Psoas muscle (tissue), 8 donors: Measurements from ENCODE around the gene GEMIN5. TPM values are rescaled to one million over a fixed set of nuclear protein-coding genes. Genes with fewer than 3 reads are reported as not detected.

Source experiments
- ATAC-seq, 4 donors: fragments of 200-7000 bp; cut with Tn5 transposase; one replicate each; pipeline ENCODE4 v1.9.1; 2020; ENCODE audit warnings: moderate library complexity in 3 of 4, mild to moderate bottlenecking in 2 of 4
- DNase-seq, 2 donors: peaks; one replicate each; pipeline ENCODE4 v3.0.0-alpha.2; 2020
- H3K27ac ChIP-seq: fragments of 200-600 bp; one replicate; pipeline ENCODE4 v1.8.0; 2022
- H3K27me3 ChIP-seq, 3 donors: fragments of 200-600 bp in 1 of 3; one replicate each; pipeline versions ENCODE4 v1.6.1 to v1.8.0; 2013 to 2022; ENCODE audit warnings: low read length in 2 of 3, mild to moderate bottlenecking in 2 of 3, moderate library complexity in 1 of 3; ENCODE audit not compliant: insufficient read depth in 3 of 3
- H3K36me3 ChIP-seq, 2 donors: fragments of 200-600 bp in 1 of 2; one replicate each; pipeline versions ENCODE4 v1.6.1 to v1.8.0; 2013 to 2022; ENCODE audit warnings: low read depth in 1 of 2, mild to moderate bottlenecking in 1 of 2, moderate library complexity in 1 of 2; ENCODE audit not compliant: insufficient read depth in 1 of 2
- H3K4me1 ChIP-seq: fragments of 200-600 bp; one replicate; pipeline ENCODE4 v1.8.0; 2022
- H3K4me3 ChIP-seq: fragments of 200-600 bp; one replicate; pipeline ENCODE4 v1.8.0; 2022; ENCODE audit warnings: mild to moderate bottlenecking
- H3K9me3 ChIP-seq: fragments of 200-600 bp; one replicate; pipeline ENCODE4 v1.8.0; 2022
- WGBS, 3 donors: extraction: QIAGEN DNeasy Blood & Tissue Kit; methylation state at CpG; one replicate each; pipeline versions ENCODE4 v1.1.6 to v1.1.7; 2013; 5-methylcytosine and 5-hydroxymethylcytosine counted together
- intact Hi-C, 2 donors: fragments of 100-400 bp; cut with DNase I; formaldehyde crosslinking; loops; one replicate each; pipeline versions ENCODE4 v1.11.0 to v1.14.2; 2022
- polyA plus RNA-seq, 3 donors: library from polyadenylated mRNA; stranded (reverse); fragments of 200-250 nt; gene quantifications; one replicate each; pipeline ENCODE4 v1.2.3, GENCODE V29; 2013
- total RNA-seq, 4 donors: library from RNA; stranded (reverse); fragmentation: NEBNext Ultra II Directional in 2 of 4; extraction: Animal tissue kit (Norgen Biotek cat#: 25700) in 2 of 4; gene quantifications; one replicate each; pipeline versions ENCODE4 v1.2.1 to v1.2.4, GENCODE V29; 2021 to 2023
- TF ChIP-seq, protein P1 (sequence below): fragments of 200-600 bp; IDR thresholded peaks from one replicate; pipeline ENCODE4 v1.8.0; 2022; ENCODE audit warnings: antibody characterized with exemption
- donor health status: healthy with polysubstance abuse.
- donor health status: DM: no; HTN: no; CAD: no; lungs with moderate emphysema.
- donor health status: Bipolar disorder and iron deficiency.
- donor health status: healthy.
- donor health status: DM: yes; HTN: yes; CAD: no.
- donor health status: DM: no; HTN: no; CAD: no.
- donor health status: DM: no; HTN: no; CAD: no.
- donor health status: DM: yes; HTN: yes; CAD: no.

Gene GEMIN5
- total and polyA plus RNA-seq, 7 donors = 6.6 to 23.1 (median 16.7) TPM

DNA sequence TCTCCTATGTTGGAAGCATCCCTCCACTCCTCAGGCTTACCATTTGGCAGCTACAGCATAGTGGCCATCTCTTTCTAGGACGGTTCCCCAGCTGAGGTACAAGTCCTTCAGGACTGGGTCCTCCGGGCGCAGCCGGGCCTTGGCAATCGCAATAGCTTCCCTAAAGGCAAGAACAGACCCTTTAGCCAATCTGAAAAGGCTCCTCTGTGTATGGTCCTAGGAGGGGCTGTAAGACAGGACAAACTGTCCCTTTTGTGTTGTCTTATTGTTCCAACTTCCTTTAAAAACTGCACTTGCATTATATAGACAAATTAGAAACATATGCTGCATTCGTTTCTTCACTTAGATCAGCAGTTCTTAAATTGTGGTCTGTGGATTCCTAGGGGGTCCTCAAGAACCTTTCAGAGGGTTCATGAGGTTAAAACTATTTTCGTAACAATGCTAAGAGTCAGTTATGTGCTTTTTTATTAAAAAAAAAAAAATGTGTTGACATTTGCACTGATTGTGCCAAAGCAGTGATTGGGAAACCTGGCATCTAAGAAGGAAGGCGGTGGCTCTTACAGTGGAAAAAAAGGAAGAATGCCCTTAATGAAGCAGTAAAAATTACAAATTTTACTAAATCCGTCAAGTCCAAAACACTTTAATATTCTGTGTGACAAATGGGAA, 38.7 kb downstream of the GEMIN5 start:
- no peak overlapping the region for H3K27ac ChIP-seq
- no peaks in the 10 kb centered on the region for H3K27me3 ChIP-seq
- no peaks in the 10 kb centered on the region for H3K9me3 ChIP-seq
- peak in 1 of 2 donors; percentile 69 for DNase-seq
- WGBS, 3 donors = 67 to 75% (median 70%) methylated on average over 9 of the region's 9 CpGs
- peaks cover 15 to 100% of the 10 kb centered on the region in 2 donors for H3K36me3 ChIP-seq
- no peak overlapping the region for H3K4me3 ChIP-seq
- H3K4me1 ChIP-seq = no peaks in the 10 kb centered on the region
- ATAC-seq = peak in 2 of 4 donors; percentile 32 to 62
- intact Hi-C loops = loop anchor here in 1 of 2 donors (5.0 kb wide), 1 partner anchor 33 kb away; no protein-coding TSS in a partner anchor
- TF ChIP-seq, protein P1, sequence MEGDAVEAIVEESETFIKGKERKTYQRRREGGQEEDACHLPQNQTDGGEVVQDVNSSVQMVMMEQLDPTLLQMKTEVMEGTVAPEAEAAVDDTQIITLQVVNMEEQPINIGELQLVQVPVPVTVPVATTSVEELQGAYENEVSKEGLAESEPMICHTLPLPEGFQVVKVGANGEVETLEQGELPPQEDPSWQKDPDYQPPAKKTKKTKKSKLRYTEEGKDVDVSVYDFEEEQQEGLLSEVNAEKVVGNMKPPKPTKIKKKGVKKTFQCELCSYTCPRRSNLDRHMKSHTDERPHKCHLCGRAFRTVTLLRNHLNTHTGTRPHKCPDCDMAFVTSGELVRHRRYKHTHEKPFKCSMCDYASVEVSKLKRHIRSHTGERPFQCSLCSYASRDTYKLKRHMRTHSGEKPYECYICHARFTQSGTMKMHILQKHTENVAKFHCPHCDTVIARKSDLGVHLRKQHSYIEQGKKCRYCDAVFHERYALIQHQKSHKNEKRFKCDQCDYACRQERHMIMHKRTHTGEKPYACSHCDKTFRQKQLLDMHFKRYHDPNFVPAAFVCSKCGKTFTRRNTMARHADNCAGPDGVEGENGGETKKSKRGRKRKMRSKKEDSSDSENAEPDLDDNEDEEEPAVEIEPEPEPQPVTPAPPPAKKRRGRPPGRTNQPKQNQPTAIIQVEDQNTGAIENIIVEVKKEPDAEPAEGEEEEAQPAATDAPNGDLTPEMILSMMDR = no peak

DNA sequence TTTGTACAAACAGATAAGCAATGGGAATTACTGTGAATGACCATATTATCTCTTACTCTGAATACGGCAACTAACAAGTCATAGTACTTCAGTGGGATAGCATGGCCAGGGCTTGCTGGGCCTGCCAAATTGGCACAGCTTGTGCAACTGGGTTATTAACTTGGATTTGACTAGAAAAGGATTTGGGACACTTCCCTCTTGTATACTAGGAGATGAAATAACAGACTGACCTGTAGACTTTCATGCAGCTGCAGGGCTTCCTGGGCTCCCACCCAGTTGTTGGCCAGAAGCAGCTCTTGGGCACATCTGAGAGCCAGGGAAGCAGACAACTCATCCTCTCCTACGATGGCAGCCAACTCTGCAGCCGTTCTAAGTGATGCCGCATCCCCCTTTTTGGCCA, 39.8 kb downstream of the GEMIN5 start:
- ATAC-seq (peak in 3 of 4 donors; percentile 47 to 61 (median 59)), DNase-seq (peak; percentile 52 to 77)
- intact Hi-C loops = loop anchor here in 1 of 2 donors (5.0 kb wide), 1 partner anchor 34 kb away; no protein-coding TSS in a partner anchor
- no peak overlapping the region for H3K4me3 ChIP-seq
- peaks cover 15 to 100% of the 10 kb centered on the region in 2 donors for H3K36me3 ChIP-seq
- TF ChIP-seq, protein P1 = no peak
- no peaks in the 10 kb centered on the region for H3K27me3 ChIP-seq
- H3K4me1 ChIP-seq = no peaks in the 10 kb centered on the region
- H3K9me3 ChIP-seq = no peaks in the 10 kb centered on the region
- 31 to 65% (median 36%) methylated on average over 4 of the region's 4 CpGs for WGBS, 3 donors
- H3K27ac ChIP-seq = no peak overlapping the region

GRCh38 chr5:154896562-154897165, 41.3 kb downstream of the GEMIN5 start:
- no peak for DNase-seq
- peaks cover 7 to 100% of the 10 kb centered on the region in 2 donors for H3K36me3 ChIP-seq
- H3K4me3 ChIP-seq = no peak overlapping the region
- H3K27ac ChIP-seq = no peak overlapping the region
- no peaks in the 10 kb centered on the region for H3K4me1 ChIP-seq
- intact Hi-C loops = loop anchor here in 1 of 2 donors (5.0 kb wide), 1 partner anchor 36 kb away; no protein-coding TSS in a partner anchor
- no peaks in the 10 kb centered on the region for H3K9me3 ChIP-seq
- TF ChIP-seq, protein P1 = no peak
- no peak for ATAC-seq
- no peaks in the 10 kb centered on the region for H3K27me3 ChIP-seq

DNA sequence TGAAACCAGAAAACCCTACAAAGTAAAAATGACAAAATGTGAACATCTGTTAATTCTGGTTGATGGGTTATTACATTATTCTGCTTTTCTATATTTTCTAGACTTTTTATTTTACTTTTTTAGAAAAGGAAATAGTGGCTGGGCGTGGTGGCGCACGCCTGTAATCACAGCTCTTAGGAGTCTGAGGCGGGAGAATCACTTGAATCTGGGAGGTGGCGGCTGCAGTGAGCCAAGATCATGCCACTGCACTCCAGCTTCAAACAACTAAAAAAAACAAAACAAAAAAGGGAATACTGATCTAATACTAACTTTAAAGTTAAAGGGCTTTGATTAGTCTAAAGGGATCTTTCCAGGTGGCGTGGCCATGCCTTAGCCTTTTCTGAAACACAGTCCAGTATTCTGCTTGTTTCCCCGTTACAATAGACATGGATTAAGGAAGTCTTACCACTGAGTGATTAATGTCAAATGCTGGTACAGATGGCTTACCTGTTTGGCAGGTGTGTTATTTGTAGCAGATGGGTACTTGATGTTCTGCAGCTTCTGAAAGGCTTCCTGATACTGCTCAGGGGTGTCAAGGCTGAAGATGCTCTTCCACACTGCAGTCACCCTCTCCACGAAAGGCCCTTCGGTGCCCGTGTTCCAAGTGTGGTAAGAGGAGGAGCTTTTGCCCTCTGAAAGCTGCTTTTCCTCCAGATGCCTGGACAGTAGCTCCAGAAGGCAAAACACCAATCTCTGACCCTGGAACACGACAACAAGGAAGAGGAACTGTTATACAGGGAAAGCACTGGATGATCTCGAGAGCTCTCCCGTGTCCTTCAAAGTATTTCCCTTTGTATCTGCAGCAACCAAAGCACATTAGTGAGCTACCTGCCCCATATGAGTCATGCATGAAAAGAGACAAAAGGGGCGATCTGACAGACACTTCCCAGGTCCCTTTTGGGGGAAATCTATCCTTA, 42.1 kb downstream of the GEMIN5 start:
- TF ChIP-seq, protein P1 = no peak
- H3K27me3 ChIP-seq = no peaks in the 10 kb centered on the region
- ATAC-seq (no peak), DNase-seq (no peak)
- intact Hi-C loops = loop anchor here in 1 of 2 donors (5.0 kb wide), 1 partner anchor 36 kb away; no protein-coding TSS in a partner anchor
- H3K36me3 ChIP-seq = peaks cover 8 to 100% of the 10 kb centered on the region in 2 donors
- no peak overlapping the region for H3K4me3 ChIP-seq
- no peaks in the 10 kb centered on the region for H3K4me1 ChIP-seq
- 88 to 93% (median 90%) methylated on average over 14 of the region's 14 CpGs for WGBS, 3 donors
- H3K27ac ChIP-seq = no peak overlapping the region
- H3K9me3 ChIP-seq = no peaks in the 10 kb centered on the region
